ENCODE data around the gene CYP19A1. TPM values are rescaled to one million over a fixed set of nuclear protein-coding genes. Genes with fewer than 3 reads are reported as not detected.

CYP19A1 gene
- total RNA-seq, 6 experiments from 2014 or later: 0.57 TPM; not detected in 5

GRCh38 chr15:51368307-51368706 is 29.9 kb upstream of the CYP19A1 start:
- TF ChIP-seq, protein P1, sequence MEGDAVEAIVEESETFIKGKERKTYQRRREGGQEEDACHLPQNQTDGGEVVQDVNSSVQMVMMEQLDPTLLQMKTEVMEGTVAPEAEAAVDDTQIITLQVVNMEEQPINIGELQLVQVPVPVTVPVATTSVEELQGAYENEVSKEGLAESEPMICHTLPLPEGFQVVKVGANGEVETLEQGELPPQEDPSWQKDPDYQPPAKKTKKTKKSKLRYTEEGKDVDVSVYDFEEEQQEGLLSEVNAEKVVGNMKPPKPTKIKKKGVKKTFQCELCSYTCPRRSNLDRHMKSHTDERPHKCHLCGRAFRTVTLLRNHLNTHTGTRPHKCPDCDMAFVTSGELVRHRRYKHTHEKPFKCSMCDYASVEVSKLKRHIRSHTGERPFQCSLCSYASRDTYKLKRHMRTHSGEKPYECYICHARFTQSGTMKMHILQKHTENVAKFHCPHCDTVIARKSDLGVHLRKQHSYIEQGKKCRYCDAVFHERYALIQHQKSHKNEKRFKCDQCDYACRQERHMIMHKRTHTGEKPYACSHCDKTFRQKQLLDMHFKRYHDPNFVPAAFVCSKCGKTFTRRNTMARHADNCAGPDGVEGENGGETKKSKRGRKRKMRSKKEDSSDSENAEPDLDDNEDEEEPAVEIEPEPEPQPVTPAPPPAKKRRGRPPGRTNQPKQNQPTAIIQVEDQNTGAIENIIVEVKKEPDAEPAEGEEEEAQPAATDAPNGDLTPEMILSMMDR (IDR thresholded peaks at IDR 0.05): no peak
- H3K36me3 Mint-ChIP-seq (ENCODE audit: low read depth): no peaks in the 10 kb centered on the region
- peak overlapping the region; percentile 70 for H3K27ac Mint-ChIP-seq
- H3K9me3 Mint-ChIP-seq: no peaks in the 10 kb centered on the region
- H3K27me3 Mint-ChIP-seq (ENCODE audit: insufficient read depth): peaks cover 21% of the 10 kb centered on the region
- H3K4me3 Mint-ChIP-seq: peak overlapping the region; percentile 32; the same call in 1 of the 2 replicates
- DNase-seq: no peak
- H3K4me1 Mint-ChIP-seq (ENCODE audit: low read depth): peaks cover 20% of the 10 kb centered on the region

DNA sequence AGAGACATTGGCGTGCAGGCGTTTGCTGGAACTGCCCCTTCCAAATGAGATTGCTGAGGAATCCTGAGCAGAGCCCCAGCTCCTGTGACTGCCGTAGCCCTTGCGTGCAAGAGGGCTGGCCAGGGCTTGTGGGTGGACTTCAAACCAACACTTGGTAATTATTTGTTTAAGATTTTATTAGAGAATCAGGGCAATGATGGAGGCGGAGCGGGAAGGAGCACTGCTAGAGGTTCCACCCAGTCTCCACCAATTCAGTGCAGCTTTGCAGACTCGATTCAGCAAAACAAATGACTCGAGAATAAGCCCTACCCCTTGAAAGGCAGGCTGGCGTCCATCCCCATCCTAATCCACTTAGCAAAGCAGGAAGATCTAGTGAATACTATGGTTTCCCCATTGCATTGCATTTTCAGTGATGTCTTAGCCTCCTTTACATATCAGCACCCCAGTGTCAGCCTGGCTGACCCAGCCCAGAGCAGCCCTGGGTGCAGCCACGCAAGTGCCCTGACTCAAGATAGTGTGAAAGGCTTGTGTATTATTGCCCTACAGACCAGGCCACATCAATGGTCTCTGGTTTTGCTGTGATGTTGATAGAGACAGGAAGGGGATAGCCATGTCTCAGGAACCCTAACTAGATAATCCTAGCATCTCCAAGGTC is 29.1 kb upstream of the CYP19A1 start:
- Mint-ChIP-seq H3K4me1 (ENCODE audit: low read depth) (peaks cover 20% of the 10 kb centered on the region), H3K4me3 (no peak overlapping the region), H3K36me3 (ENCODE audit: low read depth) (no peaks in the 10 kb centered on the region), H3K27me3 (ENCODE audit: insufficient read depth) (peaks cover 16% of the 10 kb centered on the region), H3K27ac (no peak overlapping the region), H3K9me3 (no peaks in the 10 kb centered on the region)
- TF ChIP-seq, protein P1 (IDR thresholded peaks at IDR 0.05): no peak
- no peak for DNase-seq

- H3K4me1 Mint-ChIP-seq (ENCODE audit: low read depth): peaks cover 20% of the 10 kb centered on the region
- H3K36me3 Mint-ChIP-seq (ENCODE audit: low read depth): no peaks in the 10 kb centered on the region
- no peak for DNase-seq
- peaks cover 14% of the 10 kb centered on the region for H3K27me3 Mint-ChIP-seq (ENCODE audit: insufficient read depth)
- TF ChIP-seq, protein P1 (IDR thresholded peaks at IDR 0.05): no peak
- H3K27ac Mint-ChIP-seq: no peak overlapping the region
- H3K9me3 Mint-ChIP-seq: no peaks in the 10 kb centered on the region
- no peak overlapping the region for H3K4me3 Mint-ChIP-seq
Observed at GRCh38 chr15:51366920-51367319, 28.5 kb upstream of the CYP19A1 start.

DNA sequence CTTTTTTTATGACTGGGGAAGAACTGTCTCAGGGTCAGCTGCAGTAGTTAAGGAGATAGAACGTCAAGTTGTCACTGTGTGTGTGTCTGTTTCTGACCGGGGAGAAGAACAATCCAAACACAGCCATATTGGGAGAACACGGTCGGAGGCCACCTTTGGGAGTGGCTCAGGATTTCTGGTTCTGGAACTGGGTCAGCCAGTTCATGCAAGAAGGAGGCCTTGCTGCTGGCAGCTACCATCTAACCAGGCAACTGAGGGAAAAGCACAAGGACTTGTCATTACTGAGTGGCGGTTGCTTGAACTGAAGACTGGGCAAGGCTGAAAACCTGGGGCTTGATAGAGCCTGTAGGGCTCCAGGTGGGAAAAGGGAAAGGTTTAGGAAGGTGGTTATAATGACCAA is 27.7 kb upstream of the CYP19A1 start:
- TF ChIP-seq, protein P1 (IDR thresholded peaks at IDR 0.05): no peak
- Mint-ChIP-seq H3K27me3 (ENCODE audit: insufficient read depth) (peaks cover 13% of the 10 kb centered on the region), H3K36me3 (ENCODE audit: low read depth) (no peaks in the 10 kb centered on the region), H3K27ac (no peak overlapping the region), H3K9me3 (no peaks in the 10 kb centered on the region), H3K4me1 (ENCODE audit: low read depth) (peaks cover 20% of the 10 kb centered on the region), H3K4me3 (no peak overlapping the region)
- DNase-seq: no peak

GRCh38 chr15:51365417-51365816 is 27.0 kb upstream of the CYP19A1 start:
- no peak overlapping the region for H3K27ac Mint-ChIP-seq
- TF ChIP-seq, protein P1 (IDR thresholded peaks at IDR 0.05): no peak
- no peaks in the 10 kb centered on the region for H3K36me3 Mint-ChIP-seq (ENCODE audit: low read depth)
- H3K4me1 Mint-ChIP-seq (ENCODE audit: low read depth): peaks cover 20% of the 10 kb centered on the region
- no peaks in the 10 kb centered on the region for H3K9me3 Mint-ChIP-seq
- H3K4me3 Mint-ChIP-seq: no peak overlapping the region
- no peak for DNase-seq
- H3K27me3 Mint-ChIP-seq (ENCODE audit: insufficient read depth): peaks cover 16% of the 10 kb centered on the region
